H9 (cell line): ENCODE data around the gene SLC35A3. TPM values are rescaled to one million over a fixed set of nuclear protein-coding genes. Genes with fewer than 3 reads are reported as not detected.

Experiments used
- DNase-seq: peaks from one replicate; pipeline ENCODE4 v3.0.0-alpha.2; 2017
- H2AFZ ChIP-seq: one replicate; pipeline ENCODE4 v1.6.1; 2013; ENCODE audit warnings: mild to moderate bottlenecking, low read length, control low read depth, moderate library complexity
- H2AK5ac ChIP-seq: 2 replicates; pipeline ENCODE4 v1.6.1; 2013; ENCODE audit warnings: low read length, control low read depth, mixed read lengths; ENCODE audit not compliant: insufficient read length
- H2BK120ac ChIP-seq: one replicate; pipeline ENCODE4 v1.6.1; 2013; ENCODE audit warnings: low read depth, mild to moderate bottlenecking, low read length, control low read depth, inconsistent platforms; ENCODE audit not compliant: poor library complexity, severe bottlenecking
- H2BK12ac ChIP-seq: 2 replicates; pipeline ENCODE4 v1.6.1; 2013; ENCODE audit warnings: low read length, control low read depth, mixed read lengths, low read depth; ENCODE audit not compliant: insufficient read length
- H2BK15ac ChIP-seq: 2 replicates; pipeline ENCODE4 v1.6.1; 2013; ENCODE audit warnings: low read depth, low read length, control low read depth
- H2BK20ac ChIP-seq: one replicate; pipeline ENCODE4 v1.6.1; 2013; ENCODE audit warnings: low read depth, mild to moderate bottlenecking, low read length, control low read depth, inconsistent platforms; ENCODE audit not compliant: poor library complexity, severe bottlenecking
- H2BK5ac ChIP-seq: 2 replicates; pipeline ENCODE4 v1.6.1; 2013; ENCODE audit warnings: low read length, control low read depth, mixed read lengths; ENCODE audit not compliant: insufficient read length
- H3K14ac ChIP-seq: 2 replicates; pipeline ENCODE4 v1.6.1; 2013; ENCODE audit warnings: low read length, control low read depth; ENCODE audit not compliant: insufficient read depth
- H3K18ac ChIP-seq: 2 replicates; pipeline ENCODE4 v1.6.1; 2013; ENCODE audit warnings: low read depth, mild to moderate bottlenecking, mixed read lengths, low read length, control low read depth; ENCODE audit not compliant: insufficient read length
- H3K23ac ChIP-seq: 2 replicates; pipeline ENCODE4 v1.6.1; 2013; ENCODE audit warnings: low read length, control low read depth, mixed read lengths, low read depth; ENCODE audit not compliant: insufficient read length
- H3K23me2 ChIP-seq: 2 replicates; pipeline ENCODE4 v1.6.1; 2013; ENCODE audit warnings: low read depth, mild to moderate bottlenecking, mixed read lengths, low read length, control low read depth; ENCODE audit not compliant: insufficient read length, poor library complexity, severe bottlenecking
- H3K27ac ChIP-seq: 2 replicates; pipeline ENCODE4 v1.5.1; 2013; ENCODE audit warnings: low read length, control low read depth, mixed read lengths, low read depth; ENCODE audit not compliant: insufficient read length
- H3K27me3 ChIP-seq: 2 replicates; pipeline ENCODE4 v1.6.1; 2013; ENCODE audit warnings: low read length, control low read depth, inconsistent platforms; ENCODE audit not compliant: insufficient read depth
- H3K4ac ChIP-seq: 2 replicates; pipeline ENCODE4 v1.6.1; 2013; ENCODE audit warnings: low read depth, mild to moderate bottlenecking, control low read depth, inconsistent platforms, low read length, moderate library complexity
- H3K4me1 ChIP-seq: 2 replicates; pipeline ENCODE4 v1.6.1; 2013; ENCODE audit warnings: low read length, control low read depth, inconsistent platforms; ENCODE audit not compliant: insufficient read depth
- H3K4me2 ChIP-seq: 2 replicates; pipeline ENCODE4 v1.6.1; 2013; ENCODE audit warnings: low read length, control low read depth, mixed read lengths; ENCODE audit not compliant: insufficient read length, insufficient read depth
- H3K56ac ChIP-seq: 2 replicates; pipeline ENCODE4 v1.6.1; 2013; ENCODE audit warnings: low read depth, mild to moderate bottlenecking, mixed read lengths, low read length, control low read depth; ENCODE audit not compliant: insufficient read length
- H3K79me1 ChIP-seq: 2 replicates; pipeline ENCODE4 v1.6.1; 2013; ENCODE audit warnings: low read depth, mild to moderate bottlenecking, moderate library complexity, low read length, control low read depth, inconsistent platforms; ENCODE audit not compliant: insufficient read depth, poor library complexity, severe bottlenecking
- H3K79me2 ChIP-seq: 2 replicates; pipeline ENCODE4 v1.6.1; 2013; ENCODE audit warnings: low read length, control low read depth, inconsistent platforms; ENCODE audit not compliant: insufficient read depth
- H3K9ac ChIP-seq: 2 replicates; pipeline ENCODE4 v1.6.1; 2013; ENCODE audit warnings: low read length, control low read depth, mixed read lengths; ENCODE audit not compliant: insufficient read length; ENCODE audit errors: extremely low read depth
- H3K9me3 ChIP-seq: one replicate; pipeline ENCODE4 v1.6.1; 2013; ENCODE audit warnings: low read depth, low read length, inconsistent platforms; ENCODE audit not compliant: control insufficient read depth
- H3T11ph ChIP-seq: one replicate; pipeline ENCODE4 v1.6.1; 2013; ENCODE audit warnings: mild to moderate bottlenecking, low read length, control low read depth, inconsistent platforms
- H4K20me1 ChIP-seq: one replicate; pipeline ENCODE4 v1.6.1; 2013; ENCODE audit not compliant: control insufficient read depth, insufficient read length, insufficient read depth
- H4K5ac ChIP-seq: 2 replicates; pipeline ENCODE4 v1.6.1; 2013; ENCODE audit warnings: low read depth, mild to moderate bottlenecking, mixed read lengths, low read length, control low read depth; ENCODE audit not compliant: insufficient read length
- H4K8ac ChIP-seq: replicated peaks from 2 replicates; pipeline ENCODE4 v1.6.1; 2013; ENCODE audit warnings: low read length, control low read depth, mixed read lengths, low read depth; ENCODE audit not compliant: insufficient read length
- H4K91ac ChIP-seq: 2 replicates; pipeline ENCODE4 v1.6.1; 2013; ENCODE audit warnings: low read depth, mild to moderate bottlenecking, moderate library complexity, mixed read lengths, low read length, control low read depth; ENCODE audit not compliant: insufficient read length
- H3K27ac Mint-ChIP-seq, 3 experiments: 2 replicates in 2 of 3; 3 replicates in 1 of 3; pipeline ENCODE4 v1.8.0; 2020 to 2021; ENCODE audit warnings: mixed read lengths in 3 of 3, mild to moderate bottlenecking in 1 of 3, moderate library complexity in 1 of 3
- H3K27me3 Mint-ChIP-seq: 2 replicates; pipeline ENCODE4 v1.8.0; 2021; ENCODE audit warnings: low read depth, mild to moderate bottlenecking, moderate library complexity, mixed read lengths
- H3K36me3 Mint-ChIP-seq, 3 experiments: 2 replicates in 2 of 3; 3 replicates in 1 of 3; pipeline ENCODE4 v1.8.0; 2020 to 2021; ENCODE audit warnings: low read depth in 3 of 3, mixed read lengths in 3 of 3; ENCODE audit not compliant: insufficient read depth in 1 of 3
- H3K4me1 Mint-ChIP-seq, 2 experiments: 2 replicates each; pipeline ENCODE4 v1.8.0; 2020; ENCODE audit warnings: mixed read lengths in 2 of 2
- H3K4me3 Mint-ChIP-seq, 2 experiments: 2 replicates in 1 of 2; 3 replicates in 1 of 2; pipeline ENCODE4 v1.8.0; 2020 to 2021; ENCODE audit warnings: mild to moderate bottlenecking in 2 of 2, mixed read lengths in 2 of 2, moderate library complexity in 1 of 2
- H3K9me3 Mint-ChIP-seq, 2 experiments: 2 replicates in 1 of 2; 3 replicates in 1 of 2; pipeline ENCODE4 v1.8.0; 2020; ENCODE audit warnings: mild to moderate bottlenecking in 2 of 2, mixed read lengths in 2 of 2, moderate library complexity in 1 of 2
- WGBS: extraction: QIAGEN DNeasy Blood & Tissue Kit; methylation state at CpG from one replicate; pipeline ENCODE4 v1.1.7; 2013; ENCODE audit warnings: missing lambda C conversion rate, low lambda C conversion rate, mixed read lengths; ENCODE audit not compliant: insufficient read length; ENCODE audit errors: extremely low coverage; 5-methylcytosine and 5-hydroxymethylcytosine counted together
- total RNA-seq: library from RNA; stranded (reverse); gene quantifications from 2 replicates; pipeline ENCODE4 v1.2.1, GENCODE V29; 2021
- TF ChIP-seq, protein P1 (sequence below): fragments of 200-600 bp; sonication (generic); conservative IDR thresholded peaks from 3 replicates; pipeline ENCODE4 v1.8.0; 2021; ENCODE audit warnings: antibody characterized with exemption, mild to moderate bottlenecking

Gene SLC35A3
- total RNA-seq, 1 experiment from 2014 or later, result 15.1 TPM

DNA sequence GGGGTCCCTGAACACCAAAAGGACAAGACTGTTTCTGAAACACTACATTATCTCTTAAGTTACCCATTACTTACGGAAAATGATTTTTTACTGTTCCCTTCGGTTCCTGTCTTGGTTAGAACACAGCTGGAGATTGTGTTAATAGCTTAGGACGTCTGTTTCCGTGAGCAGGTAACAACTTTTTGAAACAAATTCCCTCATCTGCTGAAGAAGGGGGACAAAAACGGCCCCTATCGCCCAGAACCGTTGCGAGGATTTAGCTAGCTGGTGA is 67.8 kb downstream of the SLC35A3 start:
- no peak overlapping the region for H4K91ac ChIP-seq
- H3K9me3 ChIP-seq, result no peaks in the 10 kb centered on the region
- no peak for DNase-seq
- no peaks in the 10 kb centered on the region for H3K79me1 ChIP-seq
- H3K27ac ChIP-seq, result no peak overlapping the region
- peaks cover 5% of the 10 kb centered on the region for H3K23me2 ChIP-seq
- H2BK12ac ChIP-seq, result no peak overlapping the region
- no peak overlapping the region for H3T11ph ChIP-seq
- Mint-ChIP-seq H3K9me3 (no peaks in the 10 kb centered on the region; a peak in 1 of 5 replicates), H3K27ac (peak overlapping the region; percentile 81 to 100 (median 97)), H3K4me3 (peak overlapping the region; percentile 88 to 98), H3K36me3 (peaks cover 2 to 9% (median 5%) of the 10 kb centered on the region in 3 experiments; a peak in 6 of 7 replicates), H3K4me1 (peaks cover 18 to 34% of the 10 kb centered on the region in 2 experiments), H3K27me3 (no peaks in the 10 kb centered on the region)
- H3K18ac ChIP-seq, result peak overlapping the region; percentile 43
- H2AFZ ChIP-seq, result no peak overlapping the region
- peaks cover 27% of the 10 kb centered on the region; the same call in 1 of the 2 replicates for H3K79me2 ChIP-seq
- H2BK20ac ChIP-seq, result no peak overlapping the region
- TF ChIP-seq, protein P1, sequence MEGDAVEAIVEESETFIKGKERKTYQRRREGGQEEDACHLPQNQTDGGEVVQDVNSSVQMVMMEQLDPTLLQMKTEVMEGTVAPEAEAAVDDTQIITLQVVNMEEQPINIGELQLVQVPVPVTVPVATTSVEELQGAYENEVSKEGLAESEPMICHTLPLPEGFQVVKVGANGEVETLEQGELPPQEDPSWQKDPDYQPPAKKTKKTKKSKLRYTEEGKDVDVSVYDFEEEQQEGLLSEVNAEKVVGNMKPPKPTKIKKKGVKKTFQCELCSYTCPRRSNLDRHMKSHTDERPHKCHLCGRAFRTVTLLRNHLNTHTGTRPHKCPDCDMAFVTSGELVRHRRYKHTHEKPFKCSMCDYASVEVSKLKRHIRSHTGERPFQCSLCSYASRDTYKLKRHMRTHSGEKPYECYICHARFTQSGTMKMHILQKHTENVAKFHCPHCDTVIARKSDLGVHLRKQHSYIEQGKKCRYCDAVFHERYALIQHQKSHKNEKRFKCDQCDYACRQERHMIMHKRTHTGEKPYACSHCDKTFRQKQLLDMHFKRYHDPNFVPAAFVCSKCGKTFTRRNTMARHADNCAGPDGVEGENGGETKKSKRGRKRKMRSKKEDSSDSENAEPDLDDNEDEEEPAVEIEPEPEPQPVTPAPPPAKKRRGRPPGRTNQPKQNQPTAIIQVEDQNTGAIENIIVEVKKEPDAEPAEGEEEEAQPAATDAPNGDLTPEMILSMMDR, result no peak
- no peak overlapping the region for H2BK5ac ChIP-seq
- peak overlapping the region; percentile 90 for H3K4me2 ChIP-seq
- no peak overlapping the region for H3K4ac ChIP-seq
- H3K23ac ChIP-seq, result no peak overlapping the region
- H3K56ac ChIP-seq, result no peak overlapping the region
- no peak overlapping the region for H4K8ac ChIP-seq
- no CpG with 5 or more reads among the region's 8 CpGs for WGBS
- H3K4me1 ChIP-seq, result no peaks in the 10 kb centered on the region; the same call in none of the 2 replicates
- H4K5ac ChIP-seq, result no peak overlapping the region
- H3K9ac ChIP-seq, result peak overlapping the region; percentile 92
- H3K27me3 ChIP-seq, result no peaks in the 10 kb centered on the region
- H3K14ac ChIP-seq, result no peak overlapping the region; the same call in 1 of the 2 replicates
- H2AK5ac ChIP-seq, result no peak overlapping the region
- no peaks in the 10 kb centered on the region for H4K20me1 ChIP-seq
- no peak overlapping the region for H2BK120ac ChIP-seq
- no peak overlapping the region for H2BK15ac ChIP-seq
